Femur (tissue), 1 donor: ENCODE measurements around the gene RTN4RL2.

ENCODE experiments used
- DNase-seq: peaks from one replicate; pipeline ENCODE4 v3.0.0-alpha.2; 2017

The RTN4RL2 gene

GRCh38 chr11:57500926-57501325, 40.6 kb downstream of the RTN4RL2 start:
- DNase-seq, result no peak

- DNase-seq, result no peak
Observed at GRCh38 chr11:57501953-57502352, 41.6 kb downstream of the RTN4RL2 start.

- DNase-seq, result no peak
Observed at GRCh38 chr11:57502376-57502775, 42.0 kb downstream of the RTN4RL2 start.

- DNase-seq, result no peak
Observed at GRCh38 chr11:57502870-57503269, 42.5 kb downstream of the RTN4RL2 start.

- no peak for DNase-seq
Observed at GRCh38 chr11:57504511-57504910, 44.2 kb downstream of the RTN4RL2 start.

GRCh38 chr11:57506522-57506921, 46.2 kb downstream of the RTN4RL2 start:
- DNase-seq, result no peak

GRCh38 chr11:57508341-57509170, 48.2 kb downstream of the RTN4RL2 start:
- no peak for DNase-seq

- no peak for DNase-seq
Observed at GRCh38 chr11:57511741-57512430, 51.6 kb downstream of the RTN4RL2 start.

- DNase-seq, result no peak
Observed at GRCh38 chr11:57512646-57513451, 52.5 kb downstream of the RTN4RL2 start.

- no peak for DNase-seq
Observed at GRCh38 chr11:57513452-57513795, 53.1 kb downstream of the RTN4RL2 start.

- peak; percentile 49 for DNase-seq
Observed at GRCh38 chr11:57513911-57514537, 53.7 kb downstream of the RTN4RL2 start.

GRCh38 chr11:57514538-57515331, 54.4 kb downstream of the RTN4RL2 start:
- DNase-seq, result peak; percentile 62

- DNase-seq, result peak; percentile 71
Observed at GRCh38 chr11:57515332-57516060, 55.2 kb downstream of the RTN4RL2 start, which contains the start of gene SLC43A1. Gene SLC43A1, minus strand, starts transcription at chr11:57515702. Its CDS starts 1,591 bp downstream, at chr11:57514111.

- DNase-seq, result no peak
Observed at GRCh38 chr11:57516061-57516443, 55.7 kb downstream of the RTN4RL2 start.

- DNase-seq, result no peak
Observed at GRCh38 chr11:57521116-57521515, 60.8 kb downstream of the RTN4RL2 start.

- DNase-seq, result no peak
Observed at GRCh38 chr11:57523419-57523818, 63.1 kb downstream of the RTN4RL2 start.
